GM20431 (cell line): ENCODE data around the gene SELENOM.

Experiments used
- in situ Hi-C: fragments of 300-500 bp; cut with MseI, MboI; formaldehyde crosslinking; loops from one replicate; pipeline ENCODE4 v1.15.0; 2020; ENCODE audit warnings: low sequenced_read_pairs; ENCODE audit not compliant: unreplicated experiment

Gene SELENOM

DNA sequence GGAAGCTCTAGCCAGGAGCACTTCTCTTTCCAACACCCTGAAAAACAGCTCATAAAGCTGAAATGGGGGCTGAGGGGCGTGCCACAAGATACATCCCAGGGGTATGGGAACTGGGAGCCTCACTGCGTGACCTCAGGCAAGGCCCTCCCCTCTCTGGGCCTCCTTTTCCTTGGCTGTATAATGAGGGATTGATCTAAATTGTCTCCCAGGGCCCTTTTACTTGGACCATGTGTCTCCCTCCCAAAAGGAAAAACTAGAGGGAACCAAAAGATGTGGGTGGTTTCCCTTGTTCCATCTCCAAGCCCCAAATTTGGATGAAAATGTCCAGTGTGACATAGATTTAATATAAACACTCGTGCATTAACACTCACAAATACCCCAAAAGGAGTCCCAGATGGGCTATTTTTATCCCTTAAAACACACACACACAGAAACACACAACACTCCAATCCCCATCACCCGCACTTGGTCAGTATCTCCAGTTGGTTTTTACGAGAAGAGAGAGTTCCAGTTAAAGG, 52.2 kb downstream of the SELENOM start:
- in situ Hi-C loops: no loop called here
